ENCODE measurements around the gene FXN.

The FXN gene

GRCh38 chr9:69134412-69134811 lies 98.9 kb downstream of the FXN start:
- in situ Hi-C loops (cut with MboI; ENCODE audit: low sequenced_read_pairs): no loop called here

GRCh38 chr9:69136185-69136584 lies 100.6 kb downstream of the FXN start:
- in situ Hi-C loops (cut with MboI; ENCODE audit: low sequenced_read_pairs): no loop called here

- in situ Hi-C loops (cut with MboI; ENCODE audit: low sequenced_read_pairs): no loop called here
Observed at GRCh38 chr9:69136779-69137178, 101.2 kb downstream of the FXN start.

- in situ Hi-C loops (cut with MboI; ENCODE audit: low sequenced_read_pairs): no loop called here
Observed at GRCh38 chr9:69137311-69137710, 101.8 kb downstream of the FXN start.

GRCh38 chr9:69139596-69139995 lies 104.0 kb downstream of the FXN start:
- in situ Hi-C loops (cut with MboI; ENCODE audit: low sequenced_read_pairs): no loop called here

GRCh38 chr9:69140123-69140735 lies 104.7 kb downstream of the FXN start:
- in situ Hi-C loops (cut with MboI; ENCODE audit: low sequenced_read_pairs): no loop called here

GRCh38 chr9:69141851-69142250 lies 106.3 kb downstream of the FXN start:
- in situ Hi-C loops (cut with MboI; ENCODE audit: low sequenced_read_pairs): no loop called here

- in situ Hi-C loops (cut with MboI; ENCODE audit: low sequenced_read_pairs): no loop called here
Observed at GRCh38 chr9:69143291-69143690, 107.7 kb downstream of the FXN start.

GRCh38 chr9:69145144-69145715 lies 109.7 kb downstream of the FXN start:
- in situ Hi-C loops (cut with MboI; ENCODE audit: low sequenced_read_pairs): no loop called here

- in situ Hi-C loops (cut with MboI; ENCODE audit: low sequenced_read_pairs): no loop called here
Observed at GRCh38 chr9:69147041-69147834, 111.7 kb downstream of the FXN start.

GRCh38 chr9:69149321-69149807 lies 113.8 kb downstream of the FXN start:
- in situ Hi-C loops (cut with MboI; ENCODE audit: low sequenced_read_pairs): no loop called here
